Measurements from ENCODE around the gene KCNV2.

GRCh38 chr9:2729003-2729402, 11.7 kb downstream of the KCNV2 start:
- TF ChIP-seq CTCF (IDR thresholded peaks at IDR 0.05; ENCODE audit: low read length) (no peak), EZH2phosphoT487 (IDR thresholded peaks at IDR 0.05; ENCODE audit: low read length) (no peak), EZH2 (optimal IDR thresholded peaks at IDR 0.05; ENCODE audit: low read depth, low read length) (no peak)
